IMR-90 (cell line): ENCODE data around the gene PLA2G2F. TPM values are rescaled to one million over a fixed set of nuclear protein-coding genes. Genes with fewer than 3 reads are reported as not detected.

ENCODE experiments used
- ATAC-seq: fragments of 200-7000 bp; cut with Tn5 transposase; 2 replicates; pipeline ENCODE4 v1.9.1; 2020; ENCODE audit warnings: low read depth, mild to moderate bottlenecking, moderate library complexity
- BruUV-seq: library from RNA; stranded (reverse); fragments of 400-500 nt; replicated peaks from 2 replicates; lab custom pipeline; 2021; lab: Mats Ljungman, UMichigan
- CTCF ChIA-PET: fragments of 300-600 bp; formaldehyde crosslinking; extraction: SDS; loops from one replicate; lab custom pipeline; 2021; ENCODE audit warnings: antibody characterized with exemption; lab: Yijun Ruan, JAX
- POLR2A ChIA-PET: fragments of 300-600 bp; sonication (Branson Sonifier 250); formaldehyde crosslinking; loops from one replicate; lab custom pipeline; 2022; ENCODE audit warnings: antibody characterized with exemption; ENCODE audit not compliant: unreplicated experiment; lab: Charles Lee
- DNase-seq: peaks from one replicate; pipeline ENCODE4 v3.0.0; 2013
- H2AFZ ChIP-seq: replicated peaks from 2 replicates; pipeline ENCODE3; 2013; ENCODE audit warnings: low read length, mild to moderate bottlenecking; ENCODE audit not compliant: poor library complexity
- H2AK5ac ChIP-seq: 2 replicates; pipeline ENCODE4 v1.6.1; 2013; ENCODE audit warnings: low read depth, low read length, inconsistent platforms
- H2AK9ac ChIP-seq: replicated peaks from 2 replicates; pipeline ENCODE3; 2013; ENCODE audit warnings: mild to moderate bottlenecking, low read depth, low read length, moderate library complexity; ENCODE audit not compliant: poor library complexity
- H2BK120ac ChIP-seq: 2 replicates; pipeline ENCODE4 v1.6.1; 2013; ENCODE audit warnings: low read depth, low read length, inconsistent platforms
- H2BK15ac ChIP-seq: 3 replicates; pipeline ENCODE4 v1.6.1; 2013; ENCODE audit warnings: low read depth, low read length, inconsistent platforms
- H2BK20ac ChIP-seq: 2 replicates; pipeline ENCODE4 v1.6.1; 2013; ENCODE audit warnings: low read depth, mild to moderate bottlenecking, inconsistent platforms, low read length, moderate library complexity
- H2BK5ac ChIP-seq: 2 replicates; pipeline ENCODE4 v1.6.1; 2013; ENCODE audit warnings: mild to moderate bottlenecking, low read depth, low read length, inconsistent platforms; ENCODE audit not compliant: poor library complexity, severe bottlenecking
- H3K14ac ChIP-seq: replicated peaks from 2 replicates; pipeline ENCODE4 v1.6.1; 2013; ENCODE audit warnings: low read depth, low read length, inconsistent platforms
- H3K18ac ChIP-seq: 2 replicates; pipeline ENCODE4 v1.6.1; 2013; ENCODE audit warnings: low read depth, low read length, control low read depth
- H3K23ac ChIP-seq: 2 replicates; pipeline ENCODE4 v1.6.1; 2013; ENCODE audit warnings: low read depth, low read length, inconsistent platforms
- H3K27ac ChIP-seq: 2 replicates; pipeline ENCODE4 v1.5.1; 2013; ENCODE audit warnings: mild to moderate bottlenecking, control low read depth, low read length; ENCODE audit not compliant: insufficient read depth
- H3K27me3 ChIP-seq: 2 replicates; pipeline ENCODE4 v1.6.1; 2013; ENCODE audit warnings: low read length; ENCODE audit not compliant: control insufficient read depth, insufficient read depth
- H3K36me3 ChIP-seq: 2 replicates; pipeline ENCODE4 v1.6.1; 2013; ENCODE audit warnings: low read length, mixed read lengths; ENCODE audit not compliant: control insufficient read depth, insufficient read depth
- H3K4ac ChIP-seq: 2 replicates; pipeline ENCODE4 v1.6.1; 2013; ENCODE audit warnings: low read depth, low read length, inconsistent platforms
- H3K4me1 ChIP-seq: 2 replicates; pipeline ENCODE4 v1.6.1; 2013; ENCODE audit warnings: low read length, mixed read lengths; ENCODE audit not compliant: control insufficient read depth, insufficient read depth
- H3K4me2 ChIP-seq: 2 replicates; pipeline ENCODE4 v1.6.1; 2013; ENCODE audit warnings: low read depth, mild to moderate bottlenecking, control low read depth, low read length, moderate library complexity
- H3K4me3 ChIP-seq: 2 replicates; pipeline ENCODE4 v1.5.1; 2013; ENCODE audit warnings: low read depth, mild to moderate bottlenecking, control low read depth, low read length, moderate library complexity; ENCODE audit not compliant: insufficient read depth
- H3K56ac ChIP-seq: 2 replicates; pipeline ENCODE4 v1.6.1; 2013; ENCODE audit warnings: low read length, inconsistent platforms; ENCODE audit not compliant: insufficient read depth; ENCODE audit errors: extremely low read depth
- H3K79me1 ChIP-seq, 2 experiments: 2 replicates each; pipeline ENCODE4 v1.6.1; 2013; ENCODE audit warnings: low read length in 2 of 2, inconsistent platforms in 1 of 2, low read depth in 1 of 2
- H3K9ac ChIP-seq: 2 replicates; pipeline ENCODE4 v1.6.1; 2013; ENCODE audit warnings: low read depth, low read length, control low read depth
- H3K9me1 ChIP-seq: 2 replicates; pipeline ENCODE4 v1.6.1; 2013; ENCODE audit warnings: low read length, inconsistent platforms; ENCODE audit not compliant: insufficient read depth
- H3K9me3 ChIP-seq: 2 replicates; pipeline ENCODE4 v1.6.1; 2013; ENCODE audit warnings: low read length; ENCODE audit not compliant: control insufficient read depth, insufficient read depth
- H4K20me1 ChIP-seq: 2 replicates; pipeline ENCODE4 v1.6.1; 2013; ENCODE audit warnings: low read length, inconsistent platforms; ENCODE audit not compliant: insufficient read depth
- H4K5ac ChIP-seq: 2 replicates; pipeline ENCODE4 v1.6.1; 2013; ENCODE audit warnings: mild to moderate bottlenecking, low read depth, low read length, control low read depth
- H4K8ac ChIP-seq, 2 experiments: 2 replicates each; pipeline ENCODE4 v1.6.1; 2013; ENCODE audit warnings: low read depth in 2 of 2, low read length in 2 of 2, control low read depth in 1 of 2, inconsistent platforms in 1 of 2
- H4K91ac ChIP-seq: 2 replicates; pipeline ENCODE4 v1.6.1; 2013; ENCODE audit warnings: low read depth, low read length, inconsistent platforms; ENCODE audit not compliant: insufficient read depth
- CEBPB ChIP-seq: IDR thresholded peaks from 2 replicates; pipeline ENCODE4 v1.6.1; 2012; ENCODE audit warnings: low read depth, low read length, improper control_type of control experiment
- CHD1 ChIP-seq: IDR thresholded peaks from 2 replicates; pipeline ENCODE4 v1.6.1; 2012; ENCODE audit warnings: low read depth, low read length, improper control_type of control experiment
- FOS ChIP-seq: fragments of 150-350 bp; IDR thresholded peaks from 2 replicates; pipeline ENCODE4 v1.6.1; 2016; ENCODE audit warnings: low read depth, low read length
- MAFK ChIP-seq: IDR thresholded peaks from 2 replicates; pipeline ENCODE4 v1.6.1; 2012; ENCODE audit warnings: low read depth, low read length, improper control_type of control experiment
- MAZ ChIP-seq: IDR thresholded peaks from 2 replicates; pipeline ENCODE4 v1.6.1; 2012; ENCODE audit warnings: low read depth, mild to moderate bottlenecking, low read length, improper control_type of control experiment, moderate library complexity, borderline replicate concordance
- MXI1 ChIP-seq: IDR thresholded peaks from 2 replicates; pipeline ENCODE4 v1.6.1; 2012; ENCODE audit warnings: low read depth, mild to moderate bottlenecking, low read length, moderate library complexity, borderline replicate concordance
- POLR2A ChIP-seq: IDR thresholded peaks from 2 replicates; pipeline ENCODE4 v1.6.1; 2012; ENCODE audit warnings: mild to moderate bottlenecking, low read depth, low read length
- RAD21 ChIP-seq: IDR thresholded peaks from 2 replicates; pipeline ENCODE4 v1.6.1; 2012; ENCODE audit warnings: low read length, improper control_type of control experiment
- RCOR1 ChIP-seq: IDR thresholded peaks from 2 replicates; pipeline ENCODE4 v1.6.1; 2012; ENCODE audit warnings: mild to moderate bottlenecking, low read length, improper control_type of control experiment; ENCODE audit not compliant: insufficient replicate concordance
- RFX5 ChIP-seq: IDR thresholded peaks from 2 replicates; pipeline ENCODE4 v1.8.0; 2012; ENCODE audit warnings: low read depth, mild to moderate bottlenecking, low read length, moderate library complexity
- SMC3 ChIP-seq: fragments of 150-350 bp; IDR thresholded peaks from 2 replicates; pipeline ENCODE4 v1.6.1; 2016; ENCODE audit warnings: low read depth, mild to moderate bottlenecking, antibody characterized with exemption, low read length, moderate library complexity
- WGBS, 2 experiments: methylation state at CpG; one replicate each; pipeline versions ENCODE4 v1.1.5 to v1.1.7; 2013; ENCODE audit warnings: missing lambda C conversion rate in 2 of 2; ENCODE audit not compliant: insufficient read length in 1 of 2; ENCODE audit errors: extremely low coverage in 2 of 2; 5-methylcytosine and 5-hydroxymethylcytosine counted together
- dilution Hi-C: fragments of 300-500 bp; cut with HindIII; formaldehyde crosslinking; loops from one replicate; pipeline ENCODE4 v1.14.3; 2018; ENCODE audit warnings: low sequenced_read_pairs; ENCODE audit not compliant: unreplicated experiment
- in situ Hi-C: fragments of 300-500 bp; cut with MboI; formaldehyde crosslinking; loops from 3 replicates; pipeline ENCODE4 v1.14.3; 2019; ENCODE audit warnings: low sequenced_read_pairs, inconsistent platforms, mixed read lengths
- intact Hi-C: fragments of 100-400 bp; cut with micrococcal nuclease; formaldehyde crosslinking; loops from 2 replicates; pipeline ENCODE4 v1.10.0; 2022
- polyA plus RNA-seq, 3 experiments: library from polyadenylated mRNA; depleted of rRNA; stranded (reverse); fragments of >200 nt; gene quantifications; 2 replicates each; pipeline ENCODE4 v1.2.3, GENCODE V29; 2012; ENCODE audit warnings: low replicate concordance in 1 of 3
- total RNA-seq: library from RNA; depleted of rRNA; stranded (reverse); fragments of >200 nt; gene quantifications from 2 replicates; pipeline ENCODE4 v1.2.3, GENCODE V29; 2012
- TF ChIP-seq, protein P1 (sequence below): fragments of 150-350 bp; IDR thresholded peaks from 2 replicates; pipeline ENCODE4 v1.6.1; 2016; ENCODE audit warnings: low read depth, mild to moderate bottlenecking, low read length, moderate library complexity, borderline replicate concordance

Gene PLA2G2F
- total and polyA plus RNA-seq, 2 of the 4 experiments (the other 2 are of a cell fraction) = not detected

DNA sequence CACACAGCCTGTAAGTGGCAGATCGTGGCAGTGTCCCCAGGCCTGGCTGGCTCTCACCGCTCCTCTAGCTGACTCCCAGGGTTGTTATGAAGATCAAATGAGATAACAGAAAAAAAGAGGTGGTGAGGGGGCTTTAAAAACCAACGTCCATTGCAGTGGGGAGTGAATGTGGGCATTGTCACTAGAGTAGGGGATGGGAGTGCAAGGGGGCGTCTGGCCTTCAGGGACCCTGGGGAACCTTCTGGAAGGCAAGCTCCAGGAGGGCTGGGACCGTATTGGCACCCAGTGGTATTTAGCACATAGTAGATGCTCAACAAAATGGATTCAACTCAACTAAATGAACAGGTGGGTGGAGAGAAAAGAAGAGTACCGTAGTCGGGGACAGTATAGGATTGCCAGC is 23.2 kb upstream of the PLA2G2F start:
- ATAC-seq (no peak), DNase-seq (no peak)
- H2BK15ac ChIP-seq = no peak overlapping the region
- 72% methylated on average over 2 of the region's 7 CpGs; no CpG with 5 or more reads in 1 of the 2 experiments for WGBS, 2 experiments
- BruUV-seq = no TSS peak
- no peaks in the 10 kb centered on the region for H3K4me1 ChIP-seq
- intact Hi-C loops = no loop called here
- no peak overlapping the region for H4K8ac ChIP-seq
- no peak overlapping the region for H2AK5ac ChIP-seq
- ChIA-PET POLR2A (no interaction called here), CTCF (no interaction called here)
- no peak overlapping the region for H2BK120ac ChIP-seq
- in situ Hi-C loops = no loop called here
- H2AFZ ChIP-seq = no peak overlapping the region
- H2BK5ac ChIP-seq = no peak overlapping the region
- dilution Hi-C loops = no loop called here
- H2BK20ac ChIP-seq = no peak overlapping the region
- H4K91ac ChIP-seq = no peak overlapping the region
- no peak overlapping the region for H3K4ac ChIP-seq
- no peak overlapping the region for H3K14ac ChIP-seq
- H3K79me1 ChIP-seq = no peaks in the 10 kb centered on the region
- no peak overlapping the region for H2AK9ac ChIP-seq
- no peak overlapping the region for H3K18ac ChIP-seq
- no peak overlapping the region for H3K23ac ChIP-seq
- peaks cover 28% of the 10 kb centered on the region for H3K27me3 ChIP-seq
- H4K5ac ChIP-seq = no peak overlapping the region
- H3K9ac ChIP-seq = no peak overlapping the region
- no peak for TF ChIP-seq CHD1
- no peak for TF ChIP-seq RCOR1
- TF ChIP-seq MAFK = no peak
- TF ChIP-seq, protein P1, sequence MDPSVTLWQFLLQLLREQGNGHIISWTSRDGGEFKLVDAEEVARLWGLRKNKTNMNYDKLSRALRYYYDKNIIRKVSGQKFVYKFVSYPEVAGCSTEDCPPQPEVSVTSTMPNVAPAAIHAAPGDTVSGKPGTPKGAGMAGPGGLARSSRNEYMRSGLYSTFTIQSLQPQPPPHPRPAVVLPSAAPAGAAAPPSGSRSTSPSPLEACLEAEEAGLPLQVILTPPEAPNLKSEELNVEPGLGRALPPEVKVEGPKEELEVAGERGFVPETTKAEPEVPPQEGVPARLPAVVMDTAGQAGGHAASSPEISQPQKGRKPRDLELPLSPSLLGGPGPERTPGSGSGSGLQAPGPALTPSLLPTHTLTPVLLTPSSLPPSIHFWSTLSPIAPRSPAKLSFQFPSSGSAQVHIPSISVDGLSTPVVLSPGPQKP = no peak
- no peak for TF ChIP-seq RAD21
- no peak for TF ChIP-seq MXI1
- TF ChIP-seq MAZ = no peak
- no peak for TF ChIP-seq POLR2A
- TF ChIP-seq RFX5 = no peak
- no peak for TF ChIP-seq CEBPB
- no peak for TF ChIP-seq SMC3
- no peak for TF ChIP-seq FOS
- H3K9me1 ChIP-seq = no peaks in the 10 kb centered on the region
- no peak overlapping the region for H3K4me3 ChIP-seq
- H3K4me2 ChIP-seq = no peak overlapping the region
- no peak overlapping the region for H3K56ac ChIP-seq
- H3K27ac ChIP-seq = no peak overlapping the region
- no peaks in the 10 kb centered on the region for H3K36me3 ChIP-seq
- no peaks in the 10 kb centered on the region for H4K20me1 ChIP-seq
- no peaks in the 10 kb centered on the region for H3K9me3 ChIP-seq
